ENCODE results near the gene UNKL. TPM values are rescaled to one million over a fixed set of nuclear protein-coding genes. Genes with fewer than 3 reads are reported as not detected.

Gene UNKL
- polyA plus RNA-seq, 3 donors: 16.2 to 30.6 (median 20.0) TPM

GRCh38 chr16:1434644-1435592 is 20.4 kb upstream of the UNKL start:
- DNase-seq (ENCODE audit: extremely low read depth in 1 of 11, low read depth in 9 of 11, low spot score in 4 of 11): no peak

- DNase-seq (ENCODE audit: extremely low read depth in 1 of 11, low read depth in 9 of 11, low spot score in 4 of 11): no peak
Observed at GRCh38 chr16:1433756-1434155, 19.3 kb upstream of the UNKL start.

- DNase-seq (ENCODE audit: extremely low read depth in 1 of 11, low read depth in 9 of 11, low spot score in 4 of 11): no peak
Observed at GRCh38 chr16:1433263-1433560, 18.7 kb upstream of the UNKL start.

GRCh38 chr16:1432388-1433262 is 18.1 kb upstream of the UNKL start:
- DNase-seq (ENCODE audit: extremely low read depth in 1 of 11, low read depth in 9 of 11, low spot score in 4 of 11): no peak

- DNase-seq (ENCODE audit: extremely low read depth in 1 of 11, low read depth in 9 of 11, low spot score in 4 of 11): no peak
Observed at GRCh38 chr16:1431497-1432270, 17.2 kb upstream of the UNKL start.

GRCh38 chr16:1430759-1431496 is 16.4 kb upstream of the UNKL start, which contains the start of gene PERCC1:
Gene PERCC1, plus strand, starts transcription at chr16:1431078. Its CDS starts 1,516 bp downstream, at chr16:1432594.
- no peak for DNase-seq (ENCODE audit: extremely low read depth in 1 of 11, low read depth in 9 of 11, low spot score in 4 of 11)

GRCh38 chr16:1430214-1430758 is 15.8 kb upstream of the UNKL start:
- DNase-seq (ENCODE audit: extremely low read depth in 1 of 11, low read depth in 9 of 11, low spot score in 4 of 11): no peak

GRCh38 chr16:1429631-1430030 is 15.1 kb upstream of the UNKL start:
- no peak for DNase-seq (ENCODE audit: extremely low read depth in 1 of 11, low read depth in 9 of 11, low spot score in 4 of 11)

- DNase-seq (ENCODE audit: extremely low read depth in 1 of 11, low read depth in 9 of 11, low spot score in 4 of 11): no peak
Observed at GRCh38 chr16:1429012-1429411, 14.5 kb upstream of the UNKL start.

GRCh38 chr16:1428511-1428910 is 14.0 kb upstream of the UNKL start:
- no peak for DNase-seq (ENCODE audit: extremely low read depth in 1 of 11, low read depth in 9 of 11, low spot score in 4 of 11)

GRCh38 chr16:1427473-1428461 is 13.3 kb upstream of the UNKL start:
- no peak for DNase-seq (ENCODE audit: extremely low read depth in 1 of 11, low read depth in 9 of 11, low spot score in 4 of 11)

GRCh38 chr16:1426734-1427471 is 12.4 kb upstream of the UNKL start:
- DNase-seq (ENCODE audit: extremely low read depth in 1 of 11, low read depth in 9 of 11, low spot score in 4 of 11): peak in 2 of 11 donors; percentile 51 to 66

- no peak for DNase-seq (ENCODE audit: extremely low read depth in 1 of 11, low read depth in 9 of 11, low spot score in 4 of 11)
Observed at GRCh38 chr16:1425616-1426370, 11.3 kb upstream of the UNKL start.

- no peak for DNase-seq (ENCODE audit: extremely low read depth in 1 of 11, low read depth in 9 of 11, low spot score in 4 of 11)
Observed at GRCh38 chr16:1424028-1424427, 9.5 kb upstream of the UNKL start.

GRCh38 chr16:1422076-1422475 is 7.6 kb upstream of the UNKL start:
- DNase-seq (ENCODE audit: extremely low read depth in 1 of 11, low read depth in 9 of 11, low spot score in 4 of 11): no peak

- no peak for DNase-seq (ENCODE audit: extremely low read depth in 1 of 11, low read depth in 9 of 11, low spot score in 4 of 11)
Observed at GRCh38 chr16:1420111-1420539, 5.6 kb upstream of the UNKL start.

All from renal cortex interstitium (tissue), 11 donors.